CD4-positive, alpha-beta T cell treated with Interleukin-17A for 1 hour (primary cell): ENCODE results near the gene ITGA11.

Experiments used
- DNase-seq: peaks from one replicate; pipeline ENCODE4 v3.0.0-alpha.2; 2020

ITGA11 gene

GRCh38 chr15:68259883-68260282, 172.1 kb downstream of the ITGA11 start:
- no peak for DNase-seq

GRCh38 chr15:68258692-68259091, 173.3 kb downstream of the ITGA11 start:
- no peak for DNase-seq

- DNase-seq: peak; percentile 65
Observed at GRCh38 chr15:68256675-68257450, 175.1 kb downstream of the ITGA11 start.

- peak; percentile 71 for DNase-seq
Observed at GRCh38 chr15:68252925-68253534, 178.9 kb downstream of the ITGA11 start.

GRCh38 chr15:68249058-68249713, 182.8 kb downstream of the ITGA11 start:
- DNase-seq: no peak
